K562 (cell line): Measurements from ENCODE around the gene GPR152. TPM values are rescaled to one million over a fixed set of nuclear protein-coding genes. Genes with fewer than 3 reads are reported as not detected.
A peak's percentile ranks its signal among the peaks of the same experiment; 100 is the strongest.

Source experiments
- ATAC-seq: fragments of 200-7000 bp; cut with Tn5 transposase; 3 replicates; pipeline ENCODE4 v1.9.1; 2020; ENCODE audit warnings: moderate library complexity
- BruUV-seq: library from RNA; stranded (reverse); fragments of 400-500 nt; replicated peaks from 2 replicates; lab custom pipeline; 2021; lab: Mats Ljungman, UMichigan
- CTCF ChIA-PET: fragments of 300-600 bp; formaldehyde crosslinking; extraction: SDS; loops from one replicate; lab custom pipeline; 2021; ENCODE audit warnings: low intra/inter-chr PET ratio; lab: Yijun Ruan, JAX
- POLR2A ChIA-PET: fragments of 300-600, 350-650 bp; sonication (Branson Sonifier 250); formaldehyde crosslinking; extraction: SDS; loops from one replicate; lab custom pipeline; 2021; ENCODE audit warnings: antibody characterized with exemption, inconsistent platforms; lab: Yijun Ruan, JAX
- DNase-seq, 4 experiments: peaks; one replicate each; pipeline versions ENCODE4 v3.0.0 to v3.0.0-alpha.2; 2011 to 2018; ENCODE audit warnings: low spot score in 3 of 4, mixed read lengths in 3 of 4; ENCODE audit errors: extremely low read depth in 1 of 4
- FAIRE-seq: peaks from 2 replicates; lab custom pipeline; 2011; peaks lifted over from hg19 to GRCh38; lab: Jason Lieb, UNC
- H2AFZ ChIP-seq: 2 replicates; pipeline ENCODE4 v1.6.0; 2011; ENCODE audit warnings: low read depth, low read length, control low read depth, inconsistent platforms
- H3K27ac ChIP-seq: fragments of 200-600 bp; 3 replicates; pipeline ENCODE4 v1.8.0; 2011; ENCODE audit warnings: low read depth, mild to moderate bottlenecking, control low read depth, inconsistent platforms, low read length, moderate library complexity, mixed read lengths; ENCODE audit errors: extremely low read depth
- H3K27me3 ChIP-seq, 2 experiments: fragments of 300-600 bp in 1 of 2; 2 replicates in 1 of 2; 3 replicates in 1 of 2; pipeline versions ENCODE4 v1.6.0 to v1.8.0; 2011; ENCODE audit warnings: inconsistent platforms in 2 of 2, low read length in 2 of 2, mild to moderate bottlenecking in 1 of 2, mixed read lengths in 1 of 2, moderate library complexity in 1 of 2; ENCODE audit not compliant: control insufficient read depth in 2 of 2, insufficient read depth in 2 of 2
- H3K36me3 ChIP-seq: fragments of 300-600 bp; 3 replicates; pipeline ENCODE4 v1.8.0; 2011; ENCODE audit warnings: mild to moderate bottlenecking, low read length, inconsistent platforms; ENCODE audit not compliant: control insufficient read depth, insufficient read depth
- H3K4me1 ChIP-seq, 2 experiments: fragments of 200-600 bp in 1 of 2; replicated peaks in 1 of 2; 2 replicates in 1 of 2; 3 replicates in 1 of 2; pipeline versions ENCODE4 v1.5.1 to v1.8.0; 2011; ENCODE audit warnings: inconsistent platforms in 2 of 2, low read length in 2 of 2, mild to moderate bottlenecking in 1 of 2, mixed read lengths in 1 of 2, moderate library complexity in 1 of 2; ENCODE audit not compliant: control insufficient read depth in 2 of 2, insufficient read depth in 2 of 2
- H3K4me2 ChIP-seq: 2 replicates; pipeline ENCODE4 v1.6.1; 2011; ENCODE audit warnings: low read length, control low read depth, inconsistent platforms, mixed read lengths; ENCODE audit not compliant: insufficient read depth
- H3K4me3 ChIP-seq: fragments of 200-600 bp; sonication (generic), shearing (Covaris generic); 2 replicates; pipeline ENCODE4 v1.5.1; 2016; ENCODE audit warnings: control low read depth, inconsistent platforms
- H3K79me2 ChIP-seq: fragments of 200-600 bp; 3 replicates; pipeline ENCODE4 v1.8.0; 2011; ENCODE audit warnings: low read length, inconsistent platforms; ENCODE audit not compliant: control insufficient read depth, insufficient read depth
- H3K9ac ChIP-seq, 2 experiments: 2 replicates each; pipeline versions ENCODE4 v1.6.0 to v1.6.1; 2011; ENCODE audit warnings: low read depth in 2 of 2, low read length in 2 of 2, control low read depth in 1 of 2, inconsistent platforms in 1 of 2, mild to moderate bottlenecking in 1 of 2, mixed read lengths in 1 of 2; ENCODE audit not compliant: insufficient read depth in 1 of 2
- H3K9me1 ChIP-seq: one replicate; pipeline ENCODE4 v1.6.0; 2011; ENCODE audit warnings: inconsistent platforms, mild to moderate bottlenecking, low read length, moderate library complexity; ENCODE audit not compliant: control insufficient read depth, insufficient read depth
- H3K9me3 ChIP-seq: replicated peaks from 2 replicates; pipeline ENCODE4 v1.5.1; 2011; ENCODE audit warnings: low read depth, low read length, inconsistent platforms; ENCODE audit not compliant: control insufficient read depth, insufficient read depth
- H4K20me1 ChIP-seq: replicated peaks from 2 replicates; pipeline ENCODE4 v1.6.1; 2011; ENCODE audit warnings: low read length, inconsistent platforms, mixed read lengths; ENCODE audit not compliant: control insufficient read depth, insufficient read depth
- CEBPB ChIP-seq: fragments of 450-650 bp; IDR thresholded peaks from 2 replicates; pipeline ENCODE4 v1.6.1; 2016; ENCODE audit warnings: missing genetic modification characterization, missing compliant biosample characterization
- CREB3 ChIP-seq: fragments of 450-650 bp; conservative IDR thresholded peaks from 2 replicates; pipeline ENCODE4 v1.6.1; 2016; ENCODE audit warnings: missing genetic modification characterization, low read depth, mild to moderate bottlenecking, missing compliant biosample characterization, moderate library complexity
- MED1 ChIP-seq: sonication (generic); formaldehyde crosslinking; IDR thresholded peaks from 2 replicates; pipeline ENCODE4 v1.8.1; 2023; ENCODE audit warnings: missing genetic modification reagents, borderline replicate concordance
- MEF2D ChIP-seq: conservative IDR thresholded peaks from 2 replicates; pipeline ENCODE4 v1.6.1; 2016; ENCODE audit warnings: low read depth, missing genetic modification characterization, missing compliant biosample characterization
- MNT ChIP-seq, 2 experiments: fragments of 450-650 bp; conservative IDR thresholded peaks; 2 replicates each; pipeline ENCODE4 v1.6.1; 2017; ENCODE audit warnings: mild to moderate bottlenecking in 2 of 2, moderate library complexity in 2 of 2
- NFIC ChIP-seq: fragments of 450-650 bp; IDR thresholded peaks from 2 replicates; pipeline ENCODE4 v1.6.1; 2017; ENCODE audit warnings: mild to moderate bottlenecking, inconsistent platforms
- NFIX ChIP-seq: fragments of 250-450 bp; sonication (Bioruptor Pico); IDR thresholded peaks from 2 replicates; pipeline ENCODE4 v1.4.0; 2020; ENCODE audit warnings: low read depth, mild to moderate bottlenecking, moderate library complexity
- SNRNP70 ChIP-seq: fragments of 200-400 bp; formaldehyde crosslinking; optimal IDR thresholded peaks from 2 replicates; pipeline ENCODE3; 2017; ENCODE audit warnings: low read depth, low read length
- TCF7 ChIP-seq: sonication (generic); IDR thresholded peaks from 2 replicates; pipeline ENCODE4 v1.6.1; 2016; ENCODE audit warnings: antibody characterized with exemption, borderline replicate concordance
- THRAP3 ChIP-seq: fragments of 450-650 bp; IDR thresholded peaks from 2 replicates; pipeline ENCODE4 v1.6.1; 2016; ENCODE audit warnings: mild to moderate bottlenecking, inconsistent platforms, borderline replicate concordance
- USF1 ChIP-seq: sonication (generic); formaldehyde crosslinking; IDR thresholded peaks from 2 replicates; pipeline ENCODE4 v1.9.0; 2022; ENCODE audit warnings: mild to moderate bottlenecking, missing genetic modification reagents
- ZNF592 ChIP-seq: fragments of 450-650 bp; IDR thresholded peaks from 2 replicates; pipeline ENCODE4 v1.6.1; 2017; ENCODE audit warnings: antibody characterized with exemption, mild to moderate bottlenecking
- ZNF780A ChIP-seq: fragments of 250-450 bp; sonication (Bioruptor Pico); IDR thresholded peaks from 2 replicates; pipeline ENCODE4 v1.5.0; 2021; ENCODE audit warnings: mild to moderate bottlenecking
- WGBS: fragments of 100-300 bp; shearing (Covaris generic); methylation state at CpG from one replicate; pipeline ENCODE4 v1.1.6; 2016; ENCODE audit warnings: low coverage, mixed read lengths; ENCODE audit not compliant: insufficient coverage; ENCODE audit errors: missing lambda C conversion rate; 5-methylcytosine and 5-hydroxymethylcytosine counted together
- in situ Hi-C: fragments of 300-500 bp; cut with MboI; formaldehyde crosslinking; loops from 4 replicates; pipeline ENCODE4 v1.15.0; 2018; ENCODE audit warnings: inconsistent platforms, mixed read lengths
- intact Hi-C: fragments of 100-400 bp; cut with micrococcal nuclease; formaldehyde crosslinking; loops from 2 replicates; pipeline ENCODE4 v1.14.2; 2022
- polyA plus RNA-seq, 8 experiments: library from polyadenylated mRNA; depleted of rRNA in 4 of 8; stranded (reverse) in 5 of 8; unstranded in 3 of 8; fragments of >200 nt; fragmentation: Nextera tagmentation in 2 of 8; fragmentation: Illumina TruSeq in 1 of 8; extraction: Ambion mirVana in 2 of 8; extraction: Trizol in 1 of 8; gene quantifications; 2 replicates each; pipeline versions ENCODE4 v1.2.1 to v1.2.3, GENCODE V29; 2011 to 2014; ENCODE audit warnings: inconsistent platforms in 1 of 8, missing spikeins in 1 of 8
- total RNA-seq, 7 experiments: library from RNA; depleted of rRNA in 6 of 7; stranded (reverse); fragments of >200 nt in 6 of 7; fragmentation: Illumina TruSeq in 2 of 7; extraction: Trizol in 2 of 7; gene quantifications; 2 replicates each; pipeline versions ENCODE4 v1.2.1 to v1.2.3, GENCODE V29; 2011 to 2021; ENCODE audit warnings: low replicate concordance in 1 of 7

GPR152 gene
- total and polyA plus RNA-seq, 9 of the 15 experiments (the other 6 are each of a cell fraction or from before 2014, with no cell fraction given): not detected

- Histone ChIP-seq H3K4me1 (peaks cover 11 to 66% of the 10 kb centered on the region in 2 experiments), H2AFZ (no peak overlapping the region), H3K9me3 (no peaks in the 10 kb centered on the region), H3K27ac (no peak overlapping the region), H3K27me3 (no peaks in the 10 kb centered on the region), H3K4me2 (no peak overlapping the region), H4K20me1 (no peaks in the 10 kb centered on the region), H3K9me1 (peaks cover 6% of the 10 kb centered on the region), H3K79me2 (peaks cover 16% of the 10 kb centered on the region; the same call in 2 of the 3 replicates), H3K4me3 (no peak overlapping the region), H3K36me3 (peaks cover 64% of the 10 kb centered on the region; the same call in 2 of the 3 replicates), H3K9ac (no peak overlapping the region)
- FAIRE-seq: no peak
- DNase-seq: no peak
- POLR2A ChIA-PET: interaction anchor here (0.5 to 1.7 kb wide), 3 partner anchors 9 to 229 kb away, joined by 4 to 5 read pairs (median 4); no protein-coding TSS in a partner anchor
- intact Hi-C loops: no loop called here
- CTCF ChIA-PET: no interaction called here
- BruUV-seq: no TSS peak
- in situ Hi-C loops: no loop called here
- WGBS: 78% methylated on average over 9 of the region's 9 CpGs
- ATAC-seq: no peak
- TF ChIP-seq MNT (conservative IDR thresholded peaks at IDR 0.05) (no peak), ZNF780A (no peak), NFIC (peak; percentile 85), SNRNP70 (no peak), ZNF592 (no peak), MED1 (CRISPR knock-in tag) (no peak), TCF7 (no peak), THRAP3 (no peak), MEF2D (no peak), USF1 (CRISPR knock-in tag) (0 out of 2 replicates have a peak, but pooled peaks have one; percentile 8), CREB3 (tag) (no peak), CEBPB (peak; percentile 97), NFIX (CRISPR knock-in tag) (peak; percentile 30; the same call in 1 of the 2 replicates)
Observed at GRCh38 chr11:67500831-67501715, 48.5 kb upstream of the GPR152 start.
